Stomach (tissue), 4 donors: ENCODE measurements around the gene U2AF1L4.

Source experiments
- POLR2A ChIP-seq, 4 donors: fragments of 450-650 bp; IDR thresholded peaks; one replicate each; pipeline ENCODE4 v1.6.1; 2016; ENCODE audit warnings: antibody characterized with exemption in 4 of 4, control low read depth in 2 of 4, mild to moderate bottlenecking in 1 of 4, moderate library complexity in 1 of 4
- TF ChIP-seq, protein P1 (sequence below), 7 experiments: fragments of 450-650 bp in 4 of 7; fragments of 200-600 bp in 3 of 7; sonication (generic) in 3 of 7; IDR thresholded peaks; one replicate each; pipeline ENCODE4 v1.5.1; 2016 to 2019; ENCODE audit warnings: antibody characterized with exemption in 7 of 7, control low read depth in 2 of 7, mild to moderate bottlenecking in 1 of 7

DNA sequence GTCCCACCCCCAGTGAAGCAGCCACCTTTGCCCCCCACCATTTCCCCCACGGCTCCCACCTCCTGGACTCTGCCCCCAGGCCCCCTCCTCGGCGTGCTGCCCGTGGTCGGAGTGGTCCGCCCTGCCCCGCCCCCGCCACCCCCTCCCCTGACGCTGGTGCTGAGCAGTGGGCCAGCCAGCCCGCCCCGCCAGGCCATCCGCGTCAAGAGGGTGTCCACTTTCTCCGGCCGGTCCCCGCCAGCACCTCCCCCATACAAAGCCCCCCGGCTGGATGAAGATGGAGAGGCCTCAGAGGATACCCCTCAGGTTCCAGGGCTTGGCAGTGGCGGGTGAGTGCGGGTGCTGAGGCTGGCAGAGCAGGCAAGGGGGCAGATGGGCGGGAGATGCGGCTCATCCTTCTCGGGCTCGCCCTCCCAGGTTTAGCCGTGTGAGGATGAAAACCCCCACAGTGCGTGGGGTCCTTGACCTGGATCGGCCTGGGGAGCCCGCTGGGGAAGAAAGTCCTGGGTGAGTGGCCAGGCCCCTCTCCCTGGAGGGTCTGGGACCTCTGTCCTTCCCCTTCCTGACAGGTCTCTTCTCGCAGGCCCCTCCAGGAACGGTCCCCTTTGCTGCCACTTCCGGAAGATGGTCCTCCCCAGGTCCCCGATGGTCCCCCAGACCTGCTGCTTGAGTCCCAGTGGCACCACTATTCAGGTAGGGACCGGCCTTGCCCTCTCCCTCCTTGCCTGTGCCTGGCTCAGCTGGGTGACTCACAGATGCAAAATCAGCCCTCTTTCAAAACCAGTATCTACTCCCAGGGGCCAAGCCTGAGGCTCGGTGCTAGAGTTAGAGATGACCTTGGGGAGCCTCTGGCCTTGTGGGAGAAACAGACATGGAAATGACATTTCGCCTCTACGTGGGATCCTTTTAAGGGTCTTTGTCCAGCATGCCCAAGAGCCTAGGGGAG lies 11.8 kb downstream of the U2AF1L4 start:
- no peak for TF ChIP-seq POLR2A (IDR thresholded peaks at IDR 0.05)
- TF ChIP-seq, protein P1, sequence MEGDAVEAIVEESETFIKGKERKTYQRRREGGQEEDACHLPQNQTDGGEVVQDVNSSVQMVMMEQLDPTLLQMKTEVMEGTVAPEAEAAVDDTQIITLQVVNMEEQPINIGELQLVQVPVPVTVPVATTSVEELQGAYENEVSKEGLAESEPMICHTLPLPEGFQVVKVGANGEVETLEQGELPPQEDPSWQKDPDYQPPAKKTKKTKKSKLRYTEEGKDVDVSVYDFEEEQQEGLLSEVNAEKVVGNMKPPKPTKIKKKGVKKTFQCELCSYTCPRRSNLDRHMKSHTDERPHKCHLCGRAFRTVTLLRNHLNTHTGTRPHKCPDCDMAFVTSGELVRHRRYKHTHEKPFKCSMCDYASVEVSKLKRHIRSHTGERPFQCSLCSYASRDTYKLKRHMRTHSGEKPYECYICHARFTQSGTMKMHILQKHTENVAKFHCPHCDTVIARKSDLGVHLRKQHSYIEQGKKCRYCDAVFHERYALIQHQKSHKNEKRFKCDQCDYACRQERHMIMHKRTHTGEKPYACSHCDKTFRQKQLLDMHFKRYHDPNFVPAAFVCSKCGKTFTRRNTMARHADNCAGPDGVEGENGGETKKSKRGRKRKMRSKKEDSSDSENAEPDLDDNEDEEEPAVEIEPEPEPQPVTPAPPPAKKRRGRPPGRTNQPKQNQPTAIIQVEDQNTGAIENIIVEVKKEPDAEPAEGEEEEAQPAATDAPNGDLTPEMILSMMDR (IDR thresholded peaks at IDR 0.05) = no peak
